ENCODE data around the gene PRPF8. TPM values are rescaled to one million over a fixed set of nuclear protein-coding genes. Genes with fewer than 3 reads are reported as not detected.
A peak's percentile ranks its signal among the peaks of the same experiment; 100 is the strongest.

PRPF8 gene
- total RNA-seq = 247 TPM

DNA sequence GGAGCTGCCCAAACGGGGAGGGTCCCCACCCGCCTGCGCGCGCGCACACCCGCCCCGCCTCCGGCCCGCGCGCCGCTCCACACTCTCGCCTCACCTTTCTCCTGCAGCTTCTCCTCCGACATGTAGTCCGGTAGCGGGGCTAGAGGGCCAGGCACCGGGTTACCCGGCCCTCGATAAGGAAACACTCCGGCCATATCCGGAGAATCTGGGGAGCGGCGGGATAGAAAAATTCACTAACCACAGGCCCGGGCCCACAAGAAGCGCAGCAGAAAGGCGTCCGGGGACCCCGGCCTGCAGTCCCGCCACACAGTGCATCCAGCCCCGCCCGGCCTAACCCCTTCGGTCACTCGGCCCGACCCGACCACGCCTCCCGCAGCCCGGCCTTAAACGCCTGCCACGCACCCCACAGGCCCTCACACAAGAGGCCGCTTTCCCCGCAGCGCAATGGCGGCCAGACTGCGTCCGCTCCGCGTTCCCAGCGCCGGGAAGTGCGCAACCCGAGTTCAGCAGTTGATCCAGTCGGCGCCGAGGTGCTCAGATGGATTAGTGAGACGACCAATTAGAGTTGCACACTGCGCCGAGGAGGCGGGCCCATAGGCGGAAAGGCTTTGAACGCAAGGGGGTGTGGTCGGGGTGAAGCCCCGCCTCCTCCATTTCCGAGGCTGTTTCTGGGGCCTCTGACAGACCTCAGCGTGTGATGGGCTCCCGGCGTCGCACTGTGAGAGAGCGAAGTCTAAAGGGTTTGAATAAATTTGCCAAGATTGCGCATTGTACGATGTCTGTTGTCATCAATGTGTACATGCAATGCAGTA lies at the start of gene PRPF8:
PRPF8 (minus strand) TSS at position 490 of the 812 bp plus-strand sequence; CDS start at position 194, 296 bp downstream.
- peaks cover 29% of the 10 kb centered on the region for H3K4me1 ChIP-seq
- peak within 1 kb of the TSS; percentile 57 to 96 for H3K4me3 ChIP-seq
- no peaks in the 10 kb centered on the region for H3K27me3 ChIP-seq
- peak within 1 kb of the TSS; percentile 86 for H3K27ac ChIP-seq
- peak; percentile 96 to 98 for DNase-seq (ENCODE audit: extremely low spot score in 2 of 2)
- intact Hi-C loops (cut with DNase I) = loop anchor here (2.0 kb wide), 1 partner anchor 28 kb away; no protein-coding TSS in a partner anchor
- no peaks in the 10 kb centered on the region for H3K9me3 ChIP-seq
- H3K36me3 ChIP-seq = peaks cover 5 to 40% of the 10 kb centered on the region in 2 donors
- TF ChIP-seq POLR2AphosphoS5 (IDR thresholded peaks at IDR 0.05; ENCODE audit: insufficient read depth in 1 of 2, low read depth in 1 of 2) (peak; percentile 94 to 99), POLR2A (IDR thresholded peaks at IDR 0.05) (peak; percentile 50 to 97)
- TF ChIP-seq, protein P1, sequence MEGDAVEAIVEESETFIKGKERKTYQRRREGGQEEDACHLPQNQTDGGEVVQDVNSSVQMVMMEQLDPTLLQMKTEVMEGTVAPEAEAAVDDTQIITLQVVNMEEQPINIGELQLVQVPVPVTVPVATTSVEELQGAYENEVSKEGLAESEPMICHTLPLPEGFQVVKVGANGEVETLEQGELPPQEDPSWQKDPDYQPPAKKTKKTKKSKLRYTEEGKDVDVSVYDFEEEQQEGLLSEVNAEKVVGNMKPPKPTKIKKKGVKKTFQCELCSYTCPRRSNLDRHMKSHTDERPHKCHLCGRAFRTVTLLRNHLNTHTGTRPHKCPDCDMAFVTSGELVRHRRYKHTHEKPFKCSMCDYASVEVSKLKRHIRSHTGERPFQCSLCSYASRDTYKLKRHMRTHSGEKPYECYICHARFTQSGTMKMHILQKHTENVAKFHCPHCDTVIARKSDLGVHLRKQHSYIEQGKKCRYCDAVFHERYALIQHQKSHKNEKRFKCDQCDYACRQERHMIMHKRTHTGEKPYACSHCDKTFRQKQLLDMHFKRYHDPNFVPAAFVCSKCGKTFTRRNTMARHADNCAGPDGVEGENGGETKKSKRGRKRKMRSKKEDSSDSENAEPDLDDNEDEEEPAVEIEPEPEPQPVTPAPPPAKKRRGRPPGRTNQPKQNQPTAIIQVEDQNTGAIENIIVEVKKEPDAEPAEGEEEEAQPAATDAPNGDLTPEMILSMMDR (IDR thresholded peaks at IDR 0.05) = no peak

DNA sequence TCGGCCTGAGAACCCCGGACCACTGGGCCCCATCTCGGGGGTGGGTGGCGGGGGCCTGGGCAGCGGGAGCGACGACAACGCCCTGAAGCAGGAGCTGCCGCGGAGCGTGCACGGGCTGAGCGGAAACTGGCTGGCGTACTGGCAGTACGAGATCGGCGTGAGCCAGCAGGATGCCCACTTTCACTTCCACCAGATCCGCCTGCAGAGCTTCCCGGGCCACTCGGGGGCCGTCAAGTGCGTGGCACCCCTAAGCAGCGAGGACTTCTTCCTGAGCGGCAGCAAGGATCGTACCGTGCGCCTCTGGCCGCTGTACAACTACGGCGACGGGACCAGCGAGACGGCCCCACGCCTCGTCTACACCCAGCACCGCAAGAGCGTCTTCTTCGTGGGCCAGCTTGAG lies 49.1 kb upstream of the PRPF8 start:
- intact Hi-C loops (cut with DNase I) = no loop called here
- Histone ChIP-seq H3K4me3 (no peak overlapping the region), H3K27me3 (no peaks in the 10 kb centered on the region), H3K36me3 (peaks cover 0 to 23% of the 10 kb centered on the region in 2 donors), H3K9me3 (no peaks in the 10 kb centered on the region), H3K4me1 (peaks cover 54% of the 10 kb centered on the region), H3K27ac (no peak overlapping the region)
- TF ChIP-seq POLR2A (IDR thresholded peaks at IDR 0.05) = no peak
- no peak for TF ChIP-seq POLR2AphosphoS5 (IDR thresholded peaks at IDR 0.05; ENCODE audit: insufficient read depth in 1 of 2, low read depth in 1 of 2)
- TF ChIP-seq, protein P1 (IDR thresholded peaks at IDR 0.05) = no peak
- DNase-seq (ENCODE audit: extremely low spot score in 2 of 2) = no peak

DNA sequence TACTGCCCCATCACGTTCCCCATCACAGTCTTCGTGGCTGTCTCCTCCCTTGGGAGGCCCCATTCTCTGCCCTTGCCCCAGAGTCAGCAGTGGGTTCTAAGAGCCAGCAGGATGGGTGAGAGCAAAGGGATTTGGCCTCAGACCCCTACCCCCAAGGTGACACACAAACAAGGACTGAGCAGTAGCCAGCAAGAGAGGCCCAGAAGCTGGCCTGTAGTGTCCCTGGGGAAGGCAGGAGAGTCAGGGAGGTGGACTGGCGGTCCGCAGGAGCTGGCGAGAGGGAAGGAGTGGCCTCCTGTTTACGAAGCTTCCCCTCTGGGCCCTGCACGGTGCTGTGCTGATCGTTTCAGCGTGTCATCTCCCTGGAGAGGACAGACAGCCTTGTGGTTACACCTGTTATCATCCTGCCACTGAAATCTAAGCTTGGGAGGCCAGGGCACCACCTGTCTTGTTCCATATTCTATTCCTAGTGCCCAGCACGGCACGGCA lies 48.2 kb upstream of the PRPF8 start:
- Histone ChIP-seq H3K27ac (peak overlapping the region; percentile 20), H3K4me1 (peaks cover 62% of the 10 kb centered on the region), H3K9me3 (no peaks in the 10 kb centered on the region), H3K27me3 (no peaks in the 10 kb centered on the region), H3K4me3 (no peak overlapping the region), H3K36me3 (peaks cover 0 to 22% of the 10 kb centered on the region in 2 donors)
- DNase-seq (ENCODE audit: extremely low spot score in 2 of 2) = no peak
- intact Hi-C loops (cut with DNase I) = no loop called here
- TF ChIP-seq POLR2AphosphoS5 (IDR thresholded peaks at IDR 0.05; ENCODE audit: insufficient read depth in 1 of 2, low read depth in 1 of 2) (no peak), POLR2A (IDR thresholded peaks at IDR 0.05) (no peak)
- TF ChIP-seq, protein P1 (IDR thresholded peaks at IDR 0.05) = no peak

DNA sequence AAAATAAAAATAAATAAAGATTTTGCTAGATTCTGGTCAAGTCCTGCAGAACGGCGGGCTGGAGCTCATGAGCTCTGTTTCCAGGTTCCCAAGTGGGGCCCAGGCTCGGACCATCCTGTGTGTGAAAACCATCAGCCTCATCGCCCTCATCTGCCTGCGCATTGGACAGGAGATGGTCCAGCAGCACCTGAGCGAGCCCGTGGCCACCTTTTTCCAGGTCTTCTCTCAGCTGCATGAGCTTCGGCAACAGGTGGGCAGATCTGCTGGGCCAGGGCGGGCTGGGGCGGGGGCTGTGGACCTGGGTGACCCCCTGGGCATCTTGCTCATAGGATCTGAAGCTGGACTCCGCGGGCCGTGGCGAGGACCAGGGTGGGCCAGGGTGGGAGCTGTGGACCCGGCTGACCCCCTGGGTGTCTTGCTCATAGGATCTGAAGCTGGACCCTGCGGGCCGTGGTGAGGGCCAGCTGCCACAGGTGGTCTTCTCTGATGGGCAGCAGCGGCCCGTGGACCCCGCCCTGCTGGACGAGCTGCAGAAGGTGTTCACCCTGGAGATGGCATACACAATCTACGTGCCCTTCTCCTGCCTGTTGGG lies 47.7 kb upstream of the PRPF8 start:
- Histone ChIP-seq H3K4me3 (no peak overlapping the region), H3K36me3 (peaks cover 0 to 25% of the 10 kb centered on the region in 2 donors), H3K27me3 (no peaks in the 10 kb centered on the region), H3K27ac (peak overlapping the region; percentile 20), H3K9me3 (no peaks in the 10 kb centered on the region), H3K4me1 (peaks cover 61% of the 10 kb centered on the region)
- TF ChIP-seq POLR2AphosphoS5 (IDR thresholded peaks at IDR 0.05; ENCODE audit: insufficient read depth in 1 of 2, low read depth in 1 of 2) = no peak
- TF ChIP-seq, protein P1 (IDR thresholded peaks at IDR 0.05) = no peak
- no peak for TF ChIP-seq POLR2A (IDR thresholded peaks at IDR 0.05)
- no peak for DNase-seq (ENCODE audit: extremely low spot score in 2 of 2)
- intact Hi-C loops (cut with DNase I) = no loop called here
